HG03060 (cell line): ENCODE results near the gene SYNE3.

Experiments used
- ATAC-seq: cut with Tn5 transposase; IDR thresholded peaks from one replicate; pipeline ENCODE4 v1.9.1; 2021; ENCODE audit warnings: low read depth, moderate number of reproducible peaks; ENCODE audit not compliant: unreplicated experiment

The SYNE3 gene

GRCh38 chr14:95541932-95542930 is 25.8 kb upstream of the SYNE3 start:
- no peak for ATAC-seq

- no peak for ATAC-seq
These were observed 24.9 kb upstream of the SYNE3 start for GRCh38 chr14:95541346-95541745.

GRCh38 chr14:95540236-95540855 is 23.9 kb upstream of the SYNE3 start:
- ATAC-seq = no peak

- no peak for ATAC-seq
These were observed 22.5 kb upstream of the SYNE3 start for GRCh38 chr14:95538801-95539509.

GRCh38 chr14:95537298-95538089 is 21.0 kb upstream of the SYNE3 start:
- ATAC-seq = no peak

- ATAC-seq = no peak
These were observed 20.2 kb upstream of the SYNE3 start for GRCh38 chr14:95536671-95537070.

- ATAC-seq = no peak
These were observed 19.7 kb upstream of the SYNE3 start for GRCh38 chr14:95536036-95536593.

GRCh38 chr14:95535226-95536021 is 19.0 kb upstream of the SYNE3 start:
- ATAC-seq = no peak

GRCh38 chr14:95534299-95535225 is 18.1 kb upstream of the SYNE3 start, which contains the start of gene GLRX5:
Gene GLRX5, plus strand, starts transcription at chr14:95535050. Its CDS starts 40 bp downstream, at chr14:95535090.
- ATAC-seq = peak; percentile 95

- ATAC-seq = no peak
These were observed 17.4 kb upstream of the SYNE3 start for GRCh38 chr14:95533822-95534221.

- no peak for ATAC-seq
These were observed 17.0 kb upstream of the SYNE3 start for GRCh38 chr14:95533391-95533821.

- no peak for ATAC-seq
These were observed 15.5 kb upstream of the SYNE3 start for GRCh38 chr14:95531969-95532368.

- ATAC-seq = no peak
These were observed 15.0 kb upstream of the SYNE3 start for GRCh38 chr14:95531473-95531872.

- ATAC-seq = no peak
These were observed 14.2 kb upstream of the SYNE3 start for GRCh38 chr14:95530473-95531276.

- no peak for ATAC-seq
These were observed 12.8 kb upstream of the SYNE3 start for GRCh38 chr14:95529216-95529615.

- ATAC-seq = no peak
These were observed 11.0 kb upstream of the SYNE3 start for GRCh38 chr14:95527387-95528002.
